NOMO-1 treated with DMSO at 0.1 percent for 48 hours (cell line): ENCODE results near the gene LMF1.

Source experiments
- DNase-seq: peaks from one replicate; lab custom pipeline; 2025; ENCODE audit not compliant: unreplicated experiment; lab: John Stamatoyannopoulos, UW

LMF1 gene

DNA sequence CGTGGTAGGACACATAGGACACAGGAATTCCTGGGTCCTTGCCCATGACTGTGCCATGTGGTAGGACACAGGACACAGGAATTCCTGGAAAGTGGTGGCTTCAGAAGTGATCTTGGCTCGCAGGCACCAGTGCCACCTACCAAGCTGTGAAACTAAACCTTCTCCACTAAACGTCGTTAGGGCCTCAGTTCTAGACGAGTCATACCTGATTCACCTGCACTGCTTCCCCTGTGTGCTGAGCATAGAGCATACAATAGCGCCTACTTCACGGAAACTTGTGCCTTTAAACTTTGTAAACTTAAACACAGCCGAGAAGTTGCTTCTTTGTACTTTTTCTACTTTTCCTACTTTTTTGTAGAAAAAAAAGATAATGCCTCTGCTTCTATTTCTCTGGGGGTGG, 15.6 kb upstream of the LMF1 start:
- no peak for DNase-seq

DNA sequence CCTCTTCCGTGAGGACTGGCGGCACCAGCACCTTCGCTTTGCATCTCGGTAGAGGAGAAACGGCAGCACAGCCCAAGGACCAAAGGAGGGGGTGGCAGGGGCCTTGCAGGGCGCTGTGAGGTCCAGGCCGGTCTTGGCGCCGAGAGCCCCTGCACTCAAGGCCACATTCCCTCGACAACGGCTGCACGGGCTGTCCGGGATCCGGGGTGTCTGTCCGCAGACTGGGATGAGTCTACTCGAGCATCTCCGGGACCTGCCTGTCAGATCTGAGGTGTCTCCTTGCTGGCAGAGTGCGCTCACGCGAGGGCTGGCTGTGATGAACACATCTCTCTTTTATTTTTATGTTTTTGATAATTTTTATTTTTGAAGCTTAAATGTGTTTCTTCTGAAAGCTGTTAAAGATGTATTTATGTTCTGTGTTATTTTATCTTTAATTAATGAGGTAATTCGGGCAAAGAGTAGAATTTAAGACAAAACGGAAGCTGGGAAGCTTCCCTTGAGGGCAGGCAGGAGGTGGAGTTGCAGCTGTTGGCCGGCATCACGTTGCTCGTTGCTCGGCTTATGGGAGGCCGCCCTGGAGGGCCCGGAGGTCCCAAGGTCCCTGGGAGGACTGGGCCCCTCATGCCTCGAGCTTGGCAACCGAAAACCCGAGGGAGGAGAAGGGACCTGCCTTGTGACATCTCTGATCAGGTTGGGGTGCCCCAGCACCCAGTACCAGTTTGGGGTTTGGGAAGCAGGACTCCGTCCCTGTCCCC, 15.0 kb upstream of the LMF1 start:
- no peak for DNase-seq

DNA sequence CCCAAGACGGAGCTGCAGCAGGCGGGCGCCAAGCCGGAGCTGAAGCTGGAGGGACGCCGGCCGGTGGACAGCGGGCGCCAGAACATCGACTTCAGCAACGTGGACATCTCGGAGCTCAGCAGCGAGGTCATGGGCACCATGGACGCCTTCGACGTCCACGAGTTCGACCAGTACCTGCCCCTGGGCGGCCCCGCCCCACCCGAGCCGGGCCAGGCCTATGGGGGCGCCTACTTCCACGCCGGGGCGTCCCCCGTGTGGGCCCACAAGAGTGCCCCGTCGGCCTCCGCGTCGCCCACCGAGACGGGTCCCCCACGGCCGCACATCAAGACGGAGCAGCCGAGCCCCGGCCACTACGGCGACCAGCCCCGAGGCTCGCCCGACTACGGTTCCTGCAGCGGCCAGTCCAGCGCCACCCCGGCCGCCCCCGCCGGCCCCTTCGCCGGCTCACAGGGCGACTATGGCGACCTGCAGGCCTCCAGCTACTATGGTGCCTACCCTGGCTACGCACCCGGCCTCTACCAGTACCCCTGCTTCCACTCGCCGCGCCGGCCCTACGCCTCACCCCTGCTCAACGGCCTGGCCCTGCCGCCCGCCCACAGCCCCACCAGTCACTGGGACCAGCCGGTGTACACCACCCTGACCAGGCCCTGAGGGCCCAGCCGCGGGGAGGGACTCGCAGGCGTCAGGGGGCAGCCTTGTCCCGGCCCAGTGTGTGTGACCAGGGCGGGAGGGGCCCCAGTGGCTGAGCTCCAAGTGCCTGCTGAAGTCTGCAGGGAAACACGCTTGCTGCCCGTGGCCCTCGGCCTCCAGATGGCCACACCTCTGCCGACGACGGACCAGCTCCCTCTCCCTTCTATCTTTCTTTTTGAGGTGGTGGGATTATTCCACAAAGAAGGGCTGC, 14.2 kb upstream of the LMF1 start:
- DNase-seq, result no peak

DNA sequence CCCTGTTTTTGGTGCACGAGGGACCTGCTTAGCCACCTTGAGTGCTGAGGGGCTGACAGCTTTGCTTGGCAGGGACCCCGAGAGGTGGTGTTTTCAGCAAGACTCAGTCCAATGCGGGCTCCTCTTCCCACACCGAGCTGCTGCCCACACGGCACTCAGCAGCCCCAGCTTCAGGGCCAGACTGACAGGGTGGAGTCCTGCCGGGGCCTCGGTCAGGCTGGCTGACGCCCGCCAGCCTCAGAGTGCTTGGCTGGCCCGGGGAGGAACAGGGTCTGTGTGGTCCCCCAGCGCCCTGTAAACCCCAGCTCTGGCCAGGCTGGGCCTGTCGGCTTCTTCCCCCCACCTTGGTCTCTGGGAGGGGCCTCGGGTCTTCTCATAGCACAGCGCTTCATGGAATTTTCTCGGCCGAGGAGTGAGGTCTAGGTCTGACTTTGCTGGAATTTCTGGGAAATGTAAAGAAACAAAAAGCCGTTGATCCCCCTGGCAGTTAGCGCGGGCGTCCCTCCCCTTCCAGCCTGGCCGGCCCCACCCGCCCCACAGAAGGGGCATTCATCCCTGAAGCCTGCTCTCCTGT, 13.4 kb upstream of the LMF1 start:
- DNase-seq, result no peak

DNA sequence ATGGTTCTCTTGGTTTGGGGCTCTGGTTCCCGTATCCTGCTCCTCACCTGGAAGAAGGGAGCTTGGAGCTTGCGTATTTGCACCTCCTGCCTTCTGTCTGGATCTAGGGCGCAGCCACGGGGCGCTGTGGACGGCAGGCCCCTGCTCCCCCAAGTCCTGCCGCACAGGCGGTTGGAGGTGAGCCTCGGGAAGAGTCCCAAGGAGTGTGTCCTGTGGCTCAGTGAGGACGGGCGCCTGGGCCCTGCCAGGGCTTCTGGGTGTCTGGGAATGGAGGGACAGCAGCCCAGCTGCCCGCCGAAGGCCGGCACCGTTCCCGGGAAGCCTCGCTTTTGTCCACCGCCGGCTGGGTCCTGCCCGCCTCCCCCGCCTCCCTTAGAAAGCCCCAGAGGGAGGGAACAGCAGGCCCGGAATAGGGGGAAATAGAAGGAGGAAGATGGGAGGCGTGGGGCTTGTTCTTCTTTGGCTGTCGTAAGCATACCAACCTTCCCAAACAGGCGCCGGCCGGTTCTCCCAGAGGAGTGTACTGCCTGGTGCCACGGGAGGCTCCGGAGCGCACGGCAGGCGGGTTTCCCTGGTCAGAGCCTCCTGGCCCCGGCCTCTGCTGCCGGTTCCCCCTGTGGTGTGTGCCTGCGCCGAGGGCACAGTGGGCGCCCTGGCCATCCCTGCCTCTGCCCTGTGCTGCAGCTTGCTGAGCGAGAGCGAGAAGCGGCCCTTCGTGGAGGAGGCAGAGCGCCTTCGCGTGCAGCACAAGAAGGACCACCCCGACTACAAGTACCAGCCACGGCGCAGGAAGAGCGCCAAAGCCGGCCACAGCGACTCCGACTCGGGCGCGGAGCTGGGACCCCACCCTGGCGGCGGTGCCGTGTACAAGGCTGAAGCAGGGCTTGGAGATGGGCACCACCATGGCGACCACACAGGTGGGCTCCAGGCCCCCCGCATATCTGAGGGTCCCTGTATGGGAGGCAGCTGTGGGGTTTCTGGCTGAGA, 12.6 kb upstream of the LMF1 start:
- no peak for DNase-seq

DNA sequence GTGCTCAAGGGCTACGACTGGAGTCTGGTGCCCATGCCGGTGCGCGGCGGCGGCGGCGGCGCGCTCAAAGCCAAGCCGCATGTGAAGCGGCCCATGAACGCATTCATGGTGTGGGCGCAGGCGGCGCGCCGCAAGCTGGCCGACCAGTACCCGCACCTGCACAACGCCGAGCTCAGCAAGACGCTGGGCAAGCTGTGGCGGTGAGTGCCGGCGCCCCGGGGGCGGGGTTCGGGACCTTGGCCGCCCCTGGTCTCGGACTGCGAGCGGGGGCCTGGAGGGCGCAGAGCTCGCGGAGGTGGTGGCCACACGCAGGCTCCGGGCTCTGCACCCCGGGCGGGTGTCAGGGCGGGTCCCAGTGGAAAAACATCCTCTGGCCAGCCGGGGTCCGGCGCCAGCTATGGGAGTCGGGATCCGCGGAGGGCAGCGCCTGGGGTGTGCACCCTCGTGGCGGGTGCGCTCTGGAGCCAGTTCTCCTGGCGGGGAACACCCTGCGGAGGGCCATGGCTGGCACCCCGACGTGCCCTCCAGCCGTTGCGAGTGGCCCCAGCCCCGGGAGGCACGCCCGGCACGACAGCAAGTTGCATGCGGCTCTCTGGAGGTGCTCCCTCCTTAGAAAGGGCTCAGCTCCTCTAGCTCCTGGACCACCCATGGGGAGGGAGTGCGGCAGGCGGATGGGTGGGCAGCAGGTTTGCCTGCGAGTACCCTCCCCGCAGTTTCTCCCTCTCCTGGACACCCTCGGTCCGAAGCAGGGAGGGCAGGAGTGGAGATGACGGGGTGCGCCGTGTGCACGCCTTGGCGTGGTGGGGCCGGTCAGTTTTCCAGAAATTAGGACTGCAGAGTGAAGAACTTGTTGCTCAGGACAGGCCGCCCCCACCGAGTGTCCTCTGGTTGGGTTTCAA, 11.6 kb upstream of the LMF1 start:
- DNase-seq, result no peak

DNA sequence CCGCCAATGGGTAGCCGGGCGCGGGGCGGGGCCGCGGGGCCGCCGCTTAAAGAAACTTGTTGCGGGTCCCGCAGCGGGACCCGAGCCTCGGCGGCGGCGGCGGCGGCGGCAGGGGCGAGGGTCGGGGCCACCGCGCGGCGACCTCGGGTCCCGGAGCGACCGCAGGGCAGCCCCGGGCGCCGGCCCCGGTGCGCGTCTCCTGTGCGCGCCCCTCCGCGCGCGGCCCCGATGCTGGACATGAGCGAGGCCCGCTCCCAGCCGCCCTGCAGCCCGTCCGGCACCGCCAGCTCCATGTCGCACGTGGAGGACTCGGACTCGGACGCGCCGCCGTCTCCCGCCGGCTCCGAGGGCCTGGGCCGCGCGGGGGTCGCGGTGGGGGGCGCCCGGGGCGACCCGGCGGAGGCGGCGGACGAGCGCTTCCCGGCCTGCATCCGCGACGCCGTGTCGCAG, 10.9 kb upstream of the LMF1 start, which contains the start of gene SOX8:
SOX8 (plus strand) TSS at position 76 of the 450 bp plus-strand sequence; CDS start at position 229, 153 bp downstream.
- no peak for DNase-seq

DNA sequence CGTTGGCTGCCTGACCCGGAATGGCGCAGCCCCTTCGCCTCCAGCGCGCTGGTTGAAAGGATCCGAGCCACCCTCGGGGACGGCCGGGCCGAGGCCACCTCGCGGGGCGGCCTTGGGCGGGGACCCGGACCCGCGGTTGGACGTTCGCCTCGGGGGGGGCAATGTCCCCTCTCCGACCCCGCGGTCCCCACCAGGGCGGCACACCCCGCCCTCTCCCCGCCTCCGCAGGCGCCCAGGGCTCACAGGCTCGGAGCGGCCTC, 9.7 kb upstream of the LMF1 start:
- no peak for DNase-seq

DNA sequence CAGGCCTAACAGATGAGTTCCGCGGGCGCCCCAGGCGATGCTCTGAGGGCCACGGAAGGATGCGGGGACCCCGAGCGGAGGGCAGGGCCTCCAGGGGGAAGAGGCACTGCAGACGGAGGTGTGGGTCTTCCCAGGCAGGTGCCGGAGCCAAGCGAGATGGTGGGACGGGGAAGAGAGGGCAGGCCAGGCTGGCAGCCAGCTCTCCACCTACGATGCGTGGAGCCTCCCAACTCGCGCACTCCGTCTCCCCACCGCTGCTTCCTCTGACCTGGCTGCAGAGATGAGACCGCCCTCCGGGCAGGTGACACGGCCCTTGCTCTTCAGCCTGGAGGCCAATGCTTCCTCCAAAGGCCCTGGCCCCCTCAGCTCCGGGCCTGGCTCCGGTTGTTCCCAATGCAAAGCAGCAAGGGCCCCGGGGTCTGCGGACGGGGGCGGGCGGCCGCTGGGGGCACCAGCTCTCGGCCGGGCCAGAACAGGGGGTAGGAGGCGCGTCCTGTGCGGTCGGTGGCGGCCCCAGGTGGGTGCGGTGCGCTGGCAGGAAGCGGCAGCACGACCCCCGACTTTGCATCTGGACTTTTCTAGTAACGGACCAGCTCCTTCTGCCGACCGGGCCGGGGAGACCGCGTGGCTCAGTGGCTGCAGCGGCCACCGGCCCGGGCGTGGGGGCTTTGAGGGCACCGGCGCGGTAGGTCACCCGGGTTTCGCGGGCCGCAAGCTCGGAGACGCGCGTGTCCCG, 9.2 kb upstream of the LMF1 start:
- DNase-seq, result no peak

DNA sequence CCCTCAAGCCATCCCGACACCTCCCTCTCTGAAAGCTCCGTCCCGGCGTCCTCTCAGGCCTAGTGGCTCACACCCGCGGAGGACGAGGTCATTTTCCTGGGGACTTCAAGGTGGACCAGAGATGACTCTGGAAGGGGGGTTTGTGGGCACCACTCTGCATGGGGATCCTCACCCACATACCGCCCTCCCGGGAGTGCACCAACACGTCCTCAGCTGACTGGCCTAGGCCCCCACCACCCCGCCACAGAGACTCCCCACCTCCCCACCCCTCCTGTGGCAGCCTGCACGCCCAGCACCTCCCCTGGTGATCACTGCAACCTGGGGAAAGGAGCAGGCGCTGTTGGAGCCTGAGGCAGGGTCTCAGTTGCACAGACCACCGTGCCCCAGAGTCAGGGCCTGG, 8.4 kb upstream of the LMF1 start:
- no peak for DNase-seq

DNA sequence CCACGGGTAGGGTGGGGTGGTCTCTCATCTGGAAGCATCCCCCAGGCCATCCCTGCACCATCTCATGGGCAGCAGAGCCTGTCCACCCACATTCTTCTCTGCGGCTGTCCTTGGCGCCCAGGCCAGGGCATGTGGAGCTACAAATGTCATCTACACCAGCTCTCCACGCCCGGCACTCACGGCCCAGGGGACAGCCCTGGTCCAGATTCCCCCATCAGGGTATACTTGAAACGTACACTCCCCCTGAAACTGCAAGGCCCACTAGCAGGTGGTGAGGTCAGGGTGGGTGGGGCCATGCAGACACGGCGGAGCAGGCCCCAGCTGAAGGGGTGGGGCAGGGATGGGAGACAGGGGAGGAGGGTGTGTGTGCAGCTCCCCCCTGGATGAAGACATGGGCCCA, 7.6 kb upstream of the LMF1 start:
- DNase-seq, result no peak

DNA sequence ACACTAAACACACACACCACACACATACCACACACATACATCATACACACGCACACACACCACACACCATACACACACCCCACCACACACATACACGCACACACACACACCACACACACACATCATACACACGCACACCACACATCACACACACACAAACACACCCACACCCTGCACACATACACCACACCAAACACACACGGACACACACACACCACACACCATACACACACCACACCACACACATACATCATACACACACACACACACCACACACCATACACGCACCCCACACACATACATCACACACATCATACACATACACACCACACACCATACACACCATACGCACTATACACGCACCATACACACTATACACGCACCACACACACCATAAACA, 7.1 kb upstream of the LMF1 start:
- no peak for DNase-seq

DNA sequence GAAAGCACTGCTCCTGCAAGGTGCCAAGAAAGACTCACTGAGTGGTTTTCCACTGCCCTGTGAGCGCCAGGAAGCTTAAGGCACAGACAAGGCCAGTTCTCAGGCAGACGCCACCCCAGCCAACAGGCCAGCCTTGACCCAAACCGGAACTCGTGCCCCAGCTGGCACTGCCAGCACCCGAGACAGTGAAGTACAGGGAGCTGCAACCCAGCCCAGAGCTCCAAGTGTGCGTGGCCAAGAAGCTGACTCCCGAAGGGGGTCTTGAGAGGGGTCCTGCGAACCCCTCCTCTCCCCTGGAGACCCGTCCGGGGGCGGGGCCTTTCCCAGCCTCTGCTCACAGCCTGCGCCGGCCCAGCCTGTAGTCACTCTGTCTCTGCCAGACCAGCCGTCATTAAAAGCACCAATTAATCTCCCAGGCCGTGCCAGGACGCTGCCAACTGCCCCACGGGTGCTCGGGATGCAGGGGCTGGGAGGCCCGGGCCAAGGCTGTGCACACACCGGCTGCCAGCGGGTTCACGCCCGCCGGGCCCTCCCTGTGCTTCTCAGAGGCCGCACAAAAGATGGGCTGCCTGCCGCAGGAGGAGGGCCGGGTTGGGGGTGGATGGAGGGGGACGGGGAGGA, 6.4 kb upstream of the LMF1 start:
- no peak for DNase-seq

DNA sequence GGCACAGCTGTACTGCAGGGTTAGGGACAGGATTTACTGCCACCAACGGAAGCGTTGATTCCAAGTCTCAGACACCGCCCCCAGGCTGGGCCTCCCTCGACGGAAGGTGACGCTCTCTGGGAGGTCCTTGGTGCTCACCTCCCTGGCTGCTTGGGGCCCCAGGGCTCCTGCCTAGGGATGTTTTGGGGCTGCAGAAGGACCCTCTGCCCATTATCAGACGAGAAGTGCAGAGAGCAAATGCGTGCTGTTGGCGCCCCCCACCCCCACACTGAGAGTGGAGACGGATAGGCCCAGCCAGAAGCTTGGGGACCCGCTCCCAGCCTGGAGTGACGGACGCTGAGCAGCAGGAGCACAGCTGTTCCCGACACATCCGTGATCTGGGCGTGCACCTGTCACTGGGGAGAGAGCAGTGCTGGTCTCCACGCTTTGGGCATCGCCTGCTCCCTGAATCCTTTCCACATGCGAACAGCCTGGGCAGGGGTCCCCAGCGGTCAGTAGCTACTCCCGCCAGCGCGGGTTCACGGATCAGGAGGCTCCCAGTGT, 5.7 kb upstream of the LMF1 start:
- no peak for DNase-seq

DNA sequence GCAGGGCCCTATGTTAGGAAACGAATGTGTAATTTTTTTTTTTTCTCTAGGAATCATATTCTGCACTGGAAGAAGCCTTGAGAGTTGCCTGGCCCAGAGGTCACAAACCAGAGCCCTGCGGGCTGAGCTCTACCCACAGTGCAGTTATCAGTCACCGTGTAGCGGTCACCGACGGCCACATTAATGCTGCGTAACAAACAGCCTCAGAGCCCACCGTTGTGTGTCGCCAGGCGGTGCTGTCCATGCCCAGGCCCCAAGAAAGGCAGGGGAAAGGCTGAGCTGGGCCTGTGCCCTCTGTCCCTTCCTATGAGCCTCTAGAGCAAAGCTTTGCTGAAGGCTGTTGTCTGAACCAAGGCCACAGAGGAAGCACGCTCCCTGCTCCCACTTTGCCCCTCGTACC, 4.5 kb upstream of the LMF1 start:
- DNase-seq, result no peak

DNA sequence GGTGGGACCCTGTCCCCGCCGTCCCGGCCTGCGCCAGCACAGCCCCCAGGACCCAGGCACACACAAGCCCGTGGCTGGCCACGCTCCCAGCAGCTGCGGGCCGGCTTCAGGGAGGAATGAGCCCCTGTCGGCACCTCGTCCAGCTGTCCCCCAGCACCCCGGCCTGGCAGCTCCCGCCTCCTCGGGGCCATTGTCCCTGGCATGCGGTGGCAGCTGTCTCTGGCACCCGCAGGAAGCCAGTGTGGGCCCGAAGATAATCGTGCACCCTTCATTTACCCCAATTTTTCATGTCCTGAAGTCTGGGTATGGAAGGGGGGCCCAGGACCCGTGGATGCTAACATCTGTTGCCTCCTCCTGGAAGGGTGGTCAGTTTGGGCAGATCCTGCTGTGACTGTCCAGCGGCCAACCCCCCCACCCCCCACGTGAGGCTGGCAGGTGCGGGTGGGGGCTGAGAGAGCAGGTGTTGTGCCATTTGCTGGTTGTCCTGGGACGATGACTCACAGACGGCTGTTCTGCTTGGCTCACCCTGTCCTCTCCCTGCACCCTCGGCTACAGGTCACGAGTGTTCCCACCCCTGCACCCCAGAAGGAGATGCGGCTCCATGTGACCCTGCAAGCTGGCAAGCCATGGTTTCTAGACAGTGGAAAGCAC, 4.0 kb upstream of the LMF1 start:
- DNase-seq, result no peak

DNA sequence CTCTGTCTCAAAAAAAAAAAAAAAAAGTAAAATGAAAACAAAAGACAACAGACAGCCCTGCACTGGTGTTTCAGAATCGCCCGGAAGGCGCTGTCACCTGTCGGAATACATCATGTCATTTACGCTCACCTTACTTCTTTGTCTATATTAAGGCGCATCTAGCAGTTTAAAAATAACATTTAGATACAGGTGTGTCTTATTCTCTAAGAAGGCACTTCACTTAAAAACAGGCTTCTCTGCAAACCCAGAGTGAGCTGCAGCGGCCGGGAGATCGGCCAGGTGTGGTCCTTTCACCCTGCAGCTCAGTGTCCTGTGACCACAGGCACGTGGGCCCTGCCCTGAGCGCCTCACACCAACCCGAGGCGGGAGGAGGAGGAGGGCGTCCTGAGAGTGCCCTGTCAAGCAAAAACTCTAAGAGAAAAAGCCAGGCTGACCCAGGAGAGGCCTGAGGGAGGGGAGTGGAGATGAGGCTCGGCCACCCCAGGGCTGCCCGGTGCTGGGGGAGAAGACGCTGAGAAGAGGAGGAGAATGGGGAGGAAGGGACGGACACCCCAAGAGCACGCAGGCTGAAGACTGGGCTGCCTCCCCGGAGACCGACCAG, 3.3 kb upstream of the LMF1 start:
- DNase-seq, result no peak

DNA sequence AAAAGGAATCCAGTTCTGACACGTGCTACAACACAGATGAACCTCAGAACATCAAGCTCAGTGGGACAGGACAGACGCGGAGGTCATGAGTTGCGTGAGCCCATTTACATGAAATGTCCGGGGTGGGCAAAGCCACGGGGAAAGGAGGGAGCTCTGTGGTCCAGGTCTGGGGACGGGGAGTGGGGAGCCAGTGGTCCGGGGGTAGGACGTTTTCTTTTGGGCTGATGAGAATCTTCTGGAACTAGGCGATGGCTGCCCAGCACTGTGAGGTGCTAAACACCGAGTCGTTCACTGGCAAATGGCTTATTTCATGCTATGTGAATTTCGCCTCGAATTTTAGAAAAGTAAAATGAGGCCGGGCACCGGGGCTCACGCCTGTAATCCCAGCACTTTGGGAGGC, 2.6 kb upstream of the LMF1 start:
- no peak for DNase-seq
